SK-N-SH (cell line): ENCODE data around the gene TANGO6. TPM values are rescaled to one million over a fixed set of nuclear protein-coding genes. Genes with fewer than 3 reads are reported as not detected.

Experiments used
- CTCF ChIA-PET: fragments of 300-600, 350-600 bp; formaldehyde crosslinking; extraction: SDS; loops from one replicate; lab custom pipeline; 2021; lab: Yijun Ruan, JAX
- POLR2A ChIA-PET: fragments of 350-600 bp; sonication (Branson Sonifier 250); formaldehyde crosslinking; extraction: SDS; loops from one replicate; lab custom pipeline; 2020; ENCODE audit warnings: antibody characterized with exemption, inconsistent platforms; lab: Yijun Ruan, JAX
- DNase-seq: peaks from one replicate; pipeline ENCODE4 v3.0.0; 2012
- H2AFZ ChIP-seq: fragments of 200-600 bp; sonication (generic); 2 replicates; pipeline ENCODE4 v1.8.1; 2016; ENCODE audit warnings: antibody characterized with exemption, mild to moderate bottlenecking, low read depth
- H3F3A ChIP-seq: fragments of 200-600 bp; sonication (generic); replicated peaks from 2 replicates; pipeline ENCODE3; 2016; ENCODE audit warnings: antibody characterized with exemption, mild to moderate bottlenecking; ENCODE audit not compliant: insufficient read depth
- H3K27ac ChIP-seq, 2 experiments: fragments of 200-500 bp in 1 of 2; fragments of 200-600 bp in 1 of 2; sonication (Bioruptor generic) in 1 of 2; sonication (generic), shearing (Covaris generic) in 1 of 2; 2 replicates each; pipeline versions ENCODE4 v1.5.1 to v1.6.1; 2014 to 2016; ENCODE audit warnings: low read depth in 2 of 2, inconsistent platforms in 1 of 2, low read length in 1 of 2, mild to moderate bottlenecking in 1 of 2, mixed read lengths in 1 of 2
- H3K27me3 ChIP-seq: fragments of 200-600 bp; sonication (generic), shearing (Covaris generic); 2 replicates; pipeline ENCODE4 v1.6.1; 2016; ENCODE audit warnings: mixed run types; ENCODE audit not compliant: insufficient read depth
- H3K36me3 ChIP-seq, 2 experiments: fragments of 200-500 bp in 1 of 2; fragments of 200-600 bp in 1 of 2; sonication (Bioruptor generic) in 1 of 2; sonication (generic) in 1 of 2; replicated peaks in 1 of 2; 2 replicates each; pipeline versions ENCODE3 to v1.5.1; 2014 to 2016; ENCODE audit warnings: low read length in 1 of 2, mild to moderate bottlenecking in 1 of 2; ENCODE audit not compliant: insufficient read depth in 2 of 2, control insufficient read depth in 1 of 2
- H3K4me1 ChIP-seq, 2 experiments: fragments of 200-500 bp in 1 of 2; fragments of 200-600 bp in 1 of 2; sonication (Bioruptor generic) in 1 of 2; sonication (generic), shearing (Covaris generic) in 1 of 2; 2 replicates each; pipeline versions ENCODE4 v1.5.1 to v1.6.1; 2014 to 2016; ENCODE audit warnings: low read depth in 1 of 2, low read length in 1 of 2, mixed run types in 1 of 2; ENCODE audit not compliant: insufficient read depth in 2 of 2, control insufficient read depth in 1 of 2
- H3K4me2 ChIP-seq: fragments of 200-600 bp; sonication (generic), shearing (Covaris generic); 2 replicates; pipeline ENCODE4 v1.6.1; 2017; ENCODE audit warnings: mixed run types
- H3K4me3 ChIP-seq, 2 experiments: fragments of 200-500 bp in 1 of 2; fragments of 200-600 bp in 1 of 2; sonication (Bioruptor generic) in 1 of 2; sonication (generic), shearing (Covaris generic) in 1 of 2; 2 replicates each; pipeline versions ENCODE4 v1.5.1 to v1.8.1; 2014 to 2016; ENCODE audit warnings: low read depth in 2 of 2, inconsistent platforms in 1 of 2, low read length in 1 of 2, mild to moderate bottlenecking in 1 of 2, mixed read lengths in 1 of 2, moderate library complexity in 1 of 2
- H3K79me2 ChIP-seq: fragments of 200-600 bp; sonication (generic); 2 replicates; pipeline ENCODE4 v1.8.1; 2017; ENCODE audit warnings: mild to moderate bottlenecking; ENCODE audit not compliant: insufficient read depth
- H3K9ac ChIP-seq: fragments of 200-600 bp; sonication (generic); 2 replicates; pipeline ENCODE4 v1.6.1; 2017; ENCODE audit warnings: mixed run types
- H3K9me2 ChIP-seq: fragments of 200-600 bp; sonication (generic); 2 replicates; pipeline ENCODE4 v1.6.1; 2017; ENCODE audit warnings: mixed run types
- H3K9me3 ChIP-seq: fragments of 200-600 bp; sonication (generic); 2 replicates; pipeline ENCODE4 v1.6.1; 2017; ENCODE audit warnings: mixed run types, mild to moderate bottlenecking, moderate library complexity
- H4K20me1 ChIP-seq: fragments of 200-600 bp; sonication (generic); 2 replicates; pipeline ENCODE4 v1.6.1; 2017; ENCODE audit warnings: mild to moderate bottlenecking, mixed run types; ENCODE audit not compliant: insufficient read depth
- CTCF ChIP-seq: fragments of 200-600 bp; sonication (generic); IDR thresholded peaks from 2 replicates; pipeline ENCODE4 v1.6.1; 2017; ENCODE audit warnings: antibody characterized with exemption, mild to moderate bottlenecking, moderate library complexity
- ELF1 ChIP-seq: IDR thresholded peaks from 2 replicates; pipeline ENCODE4 v1.4.0; 2012
- EZH2phosphoT487 ChIP-seq: fragments of 200-600 bp; sonication (generic); IDR thresholded peaks from 2 replicates; pipeline ENCODE4 v1.6.1; 2017; ENCODE audit warnings: low read depth, mixed run types, mild to moderate bottlenecking, antibody characterized with exemption, moderate library complexity, borderline replicate concordance
- FOSL2 ChIP-seq: IDR thresholded peaks from 2 replicates; pipeline ENCODE4 v1.4.0; 2012; ENCODE audit warnings: low read depth, mild to moderate bottlenecking, moderate library complexity, borderline replicate concordance
- FOXM1 ChIP-seq: IDR thresholded peaks from 2 replicates; pipeline ENCODE4 v1.4.0; 2012; ENCODE audit warnings: low read depth, mild to moderate bottlenecking
- IRF3 ChIP-seq: fragments of 150-350 bp; IDR thresholded peaks from 2 replicates; pipeline ENCODE4 v1.6.1; 2016; ENCODE audit warnings: mild to moderate bottlenecking, low read depth, low read length
- MAX ChIP-seq: IDR thresholded peaks from 2 replicates; pipeline ENCODE4 v1.4.0; 2012; ENCODE audit warnings: low read depth
- MXI1 ChIP-seq: IDR thresholded peaks from 2 replicates; pipeline ENCODE4 v1.6.1; 2012; ENCODE audit warnings: mild to moderate bottlenecking, low read depth, low read length, improper control_type of control experiment
- PBX3 ChIP-seq: IDR thresholded peaks from 2 replicates; pipeline ENCODE4; 2012
- RAD21 ChIP-seq: IDR thresholded peaks from 2 replicates; pipeline ENCODE4 v1.6.1; 2012; ENCODE audit warnings: mild to moderate bottlenecking, low read length
- REST ChIP-seq: IDR thresholded peaks from 2 replicates; pipeline ENCODE4 v1.6.1; 2012; ENCODE audit warnings: mild to moderate bottlenecking, low read depth, low read length, moderate library complexity
- RXRA ChIP-seq: IDR thresholded peaks from 2 replicates; pipeline ENCODE4 v1.4.0; 2012; ENCODE audit warnings: low read depth, mild to moderate bottlenecking, borderline replicate concordance
- SMC3 ChIP-seq: IDR thresholded peaks from 2 replicates; pipeline ENCODE4 v1.6.1; 2012; ENCODE audit warnings: low read depth, low read length, improper control_type of control experiment
- USF1 ChIP-seq: IDR thresholded peaks from 2 replicates; pipeline ENCODE4 v1.4.0; 2012; ENCODE audit warnings: low read depth, borderline replicate concordance
- USF2 ChIP-seq: fragments of 150-350 bp; IDR thresholded peaks from 2 replicates; pipeline ENCODE4 v1.6.1; 2017; ENCODE audit warnings: antibody characterized with exemption, low read length, low read depth, borderline replicate concordance
- ZBTB33 ChIP-seq: IDR thresholded peaks from 2 replicates; pipeline ENCODE4 v1.4.0; 2012; ENCODE audit warnings: low read depth, borderline replicate concordance
- WGBS: methylation state at CpG from one replicate; pipeline ENCODE4 v1.1.6; 2017; ENCODE audit warnings: low lambda C conversion rate; 5-methylcytosine and 5-hydroxymethylcytosine counted together
- polyA plus RNA-seq, 3 experiments: library from polyadenylated mRNA; depleted of rRNA; stranded (reverse); fragments of >200 nt; gene quantifications; 2 replicates each; pipeline ENCODE4 v1.2.3, GENCODE V29; 2012

TANGO6 gene
- polyA plus RNA-seq, 1 of the 3 experiments (the other 2 are of a cell fraction): 5.5 TPM

GRCh38 chr16:68800257-68800875, 43.0 kb upstream of the TANGO6 start:
- DNase-seq: peak; percentile 71
- Histone ChIP-seq H3F3A (no peaks in the 10 kb centered on the region), H3K4me3 (no peak overlapping the region), H3K36me3 (no peaks in the 10 kb centered on the region), H3K27ac (no peak overlapping the region), H3K4me1 (no peaks in the 10 kb centered on the region), H3K9me3 (no peaks in the 10 kb centered on the region), H3K9me2 (no peaks in the 10 kb centered on the region), H3K27me3 (no peaks in the 10 kb centered on the region; the same call in 1 of the 2 replicates), H2AFZ (0 out of 2 replicates have a peak overlapping the region, but pooled peaks have one; percentile 63), H3K79me2 (no peaks in the 10 kb centered on the region), H3K9ac (no peak overlapping the region), H4K20me1 (no peaks in the 10 kb centered on the region), H3K4me2 (no peak overlapping the region)
- POLR2A ChIA-PET: no interaction called here
- 17% methylated on average over 5 of the region's 5 CpGs for WGBS
- CTCF ChIA-PET: interaction anchor here (0.6 to 6.2 kb wide), 34 partner anchors 8 to 404 kb away, joined by 3 to 52 read pairs (median 4); no protein-coding TSS in a partner anchor
- TF ChIP-seq RXRA (no peak), EZH2phosphoT487 (no peak), SMC3 (peak; percentile 72), MXI1 (no peak), ELF1 (no peak), IRF3 (no peak), REST (no peak), RAD21 (peak; percentile 86), PBX3 (no peak), FOXM1 (no peak), ZBTB33 (no peak), USF1 (no peak), CTCF (peak; percentile 65), MAX (no peak), FOSL2 (no peak), USF2 (no peak)
